ENCODE measurements around the gene LGALS7. TPM values are rescaled to one million over a fixed set of nuclear protein-coding genes. Genes with fewer than 3 reads are reported as not detected.

LGALS7 gene
- total RNA-seq, 2 donors from 2014 or later, result not detected

DNA sequence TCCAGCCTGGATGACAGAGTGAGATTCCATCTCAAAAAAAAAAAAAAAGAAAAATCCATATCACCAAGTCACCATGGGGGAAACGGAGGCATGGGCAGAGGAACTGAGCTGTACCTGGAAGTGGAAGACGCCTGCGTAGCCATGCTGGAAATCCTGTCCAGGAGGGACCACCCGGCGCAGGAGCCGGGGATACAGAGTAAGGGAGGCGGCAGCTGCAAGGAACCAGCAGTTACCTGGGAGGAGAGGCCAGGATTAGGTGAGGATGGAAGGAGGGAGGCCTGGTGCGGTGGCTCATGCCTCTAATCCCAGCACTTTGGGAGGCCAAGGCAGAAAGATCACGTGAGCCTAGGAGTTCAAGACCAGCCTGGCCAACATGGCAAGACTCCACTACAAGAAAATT, 31.0 kb downstream of the LGALS7 start:
- Histone ChIP-seq H3K9ac (ENCODE audit: low read depth in 2 of 2, low read length in 2 of 2) (no peak overlapping the region), H3K27me3 (no peaks in the 10 kb centered on the region), H3K9me3 (no peaks in the 10 kb centered on the region), H3K4me1 (no peaks in the 10 kb centered on the region), H3K4me3 (no peak overlapping the region), H3K36me3 (no peaks in the 10 kb centered on the region), H3K27ac (no peak overlapping the region)
- TF ChIP-seq, protein P1, sequence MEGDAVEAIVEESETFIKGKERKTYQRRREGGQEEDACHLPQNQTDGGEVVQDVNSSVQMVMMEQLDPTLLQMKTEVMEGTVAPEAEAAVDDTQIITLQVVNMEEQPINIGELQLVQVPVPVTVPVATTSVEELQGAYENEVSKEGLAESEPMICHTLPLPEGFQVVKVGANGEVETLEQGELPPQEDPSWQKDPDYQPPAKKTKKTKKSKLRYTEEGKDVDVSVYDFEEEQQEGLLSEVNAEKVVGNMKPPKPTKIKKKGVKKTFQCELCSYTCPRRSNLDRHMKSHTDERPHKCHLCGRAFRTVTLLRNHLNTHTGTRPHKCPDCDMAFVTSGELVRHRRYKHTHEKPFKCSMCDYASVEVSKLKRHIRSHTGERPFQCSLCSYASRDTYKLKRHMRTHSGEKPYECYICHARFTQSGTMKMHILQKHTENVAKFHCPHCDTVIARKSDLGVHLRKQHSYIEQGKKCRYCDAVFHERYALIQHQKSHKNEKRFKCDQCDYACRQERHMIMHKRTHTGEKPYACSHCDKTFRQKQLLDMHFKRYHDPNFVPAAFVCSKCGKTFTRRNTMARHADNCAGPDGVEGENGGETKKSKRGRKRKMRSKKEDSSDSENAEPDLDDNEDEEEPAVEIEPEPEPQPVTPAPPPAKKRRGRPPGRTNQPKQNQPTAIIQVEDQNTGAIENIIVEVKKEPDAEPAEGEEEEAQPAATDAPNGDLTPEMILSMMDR (IDR thresholded peaks at IDR 0.05), result no peak
- intact Hi-C loops (cut with DNase I), result no loop called here
- DNase-seq, result no peak

DNA sequence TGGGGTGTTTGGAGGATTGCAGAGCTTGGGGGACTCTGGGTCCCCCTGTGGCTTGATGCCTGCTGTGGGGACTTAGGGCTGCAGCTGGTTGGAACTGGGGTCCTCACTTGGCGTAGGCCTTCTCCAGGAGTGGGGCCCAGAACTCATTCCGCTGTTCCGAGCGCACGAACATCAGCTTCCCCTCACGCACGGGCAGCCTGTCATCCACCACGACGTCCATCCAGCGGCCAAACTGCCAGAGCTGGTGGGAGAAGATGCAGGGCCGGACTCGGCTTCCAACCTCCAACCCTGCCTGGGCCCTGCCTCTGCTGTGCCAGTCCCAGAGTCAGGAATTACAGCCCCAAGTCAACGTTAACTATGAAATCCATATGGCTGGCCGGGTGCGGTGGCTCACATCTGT, 31.6 kb downstream of the LGALS7 start:
- H3K9me3 ChIP-seq, result no peaks in the 10 kb centered on the region
- TF ChIP-seq, protein P1 (IDR thresholded peaks at IDR 0.05), result no peak
- no peak overlapping the region for H3K27ac ChIP-seq
- no peaks in the 10 kb centered on the region for H3K27me3 ChIP-seq
- no peak overlapping the region for H3K4me3 ChIP-seq
- no peaks in the 10 kb centered on the region for H3K36me3 ChIP-seq
- H3K4me1 ChIP-seq, result no peaks in the 10 kb centered on the region
- intact Hi-C loops (cut with DNase I), result no loop called here
- no peak for DNase-seq
- H3K9ac ChIP-seq (ENCODE audit: low read depth in 2 of 2, low read length in 2 of 2), result no peak overlapping the region

DNA sequence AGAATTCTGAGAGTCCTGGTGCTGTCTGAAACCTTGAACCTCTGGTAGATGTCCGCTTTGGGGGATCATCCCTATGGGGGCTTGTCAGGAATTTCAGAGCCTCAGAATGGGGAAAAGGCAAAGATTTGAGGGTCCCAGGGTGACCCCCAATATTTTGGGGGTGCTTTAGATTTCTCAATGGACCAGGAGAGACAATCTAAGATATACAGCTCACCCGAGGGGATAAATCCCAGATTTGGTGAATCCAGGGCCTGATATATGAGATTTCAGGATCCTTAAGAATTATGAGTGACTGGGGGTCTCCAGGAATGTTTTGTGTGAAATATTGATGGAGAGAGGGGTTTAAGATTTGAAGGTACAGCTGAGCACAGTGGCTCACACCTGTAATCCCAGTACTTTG, 32.4 kb downstream of the LGALS7 start:
- no peaks in the 10 kb centered on the region for H3K4me1 ChIP-seq
- H3K9me3 ChIP-seq, result no peaks in the 10 kb centered on the region
- H3K36me3 ChIP-seq, result no peaks in the 10 kb centered on the region
- H3K27ac ChIP-seq, result no peak overlapping the region
- no peak for DNase-seq
- TF ChIP-seq, protein P1 (IDR thresholded peaks at IDR 0.05), result no peak
- no peaks in the 10 kb centered on the region for H3K27me3 ChIP-seq
- H3K4me3 ChIP-seq, result no peak overlapping the region
- intact Hi-C loops (cut with DNase I), result no loop called here
- H3K9ac ChIP-seq (ENCODE audit: low read depth in 2 of 2, low read length in 2 of 2), result no peak overlapping the region

DNA sequence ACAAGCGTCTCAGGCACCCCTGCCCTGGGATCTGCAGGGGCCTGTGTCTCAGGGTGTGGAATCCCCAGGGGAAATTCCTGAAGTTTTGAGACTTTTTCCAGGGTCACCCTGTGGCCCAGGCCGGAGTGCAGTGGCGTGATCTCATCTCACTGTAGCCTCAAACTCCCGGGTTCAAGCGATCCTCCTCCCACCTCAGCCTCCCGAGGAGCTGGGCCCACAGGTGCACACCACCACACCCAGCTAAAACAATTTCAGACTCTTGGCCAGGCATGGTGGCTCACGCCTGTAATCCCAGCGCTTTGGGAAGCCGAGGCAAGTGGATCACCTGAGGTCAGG, 33.1 kb downstream of the LGALS7 start:
- Histone ChIP-seq H3K27ac (no peak overlapping the region), H3K4me1 (no peaks in the 10 kb centered on the region), H3K9me3 (no peaks in the 10 kb centered on the region), H3K9ac (ENCODE audit: low read depth in 2 of 2, low read length in 2 of 2) (no peak overlapping the region), H3K4me3 (no peak overlapping the region), H3K27me3 (no peaks in the 10 kb centered on the region), H3K36me3 (no peaks in the 10 kb centered on the region)
- TF ChIP-seq, protein P1 (IDR thresholded peaks at IDR 0.05), result no peak
- intact Hi-C loops (cut with DNase I), result no loop called here
- DNase-seq, result no peak

DNA sequence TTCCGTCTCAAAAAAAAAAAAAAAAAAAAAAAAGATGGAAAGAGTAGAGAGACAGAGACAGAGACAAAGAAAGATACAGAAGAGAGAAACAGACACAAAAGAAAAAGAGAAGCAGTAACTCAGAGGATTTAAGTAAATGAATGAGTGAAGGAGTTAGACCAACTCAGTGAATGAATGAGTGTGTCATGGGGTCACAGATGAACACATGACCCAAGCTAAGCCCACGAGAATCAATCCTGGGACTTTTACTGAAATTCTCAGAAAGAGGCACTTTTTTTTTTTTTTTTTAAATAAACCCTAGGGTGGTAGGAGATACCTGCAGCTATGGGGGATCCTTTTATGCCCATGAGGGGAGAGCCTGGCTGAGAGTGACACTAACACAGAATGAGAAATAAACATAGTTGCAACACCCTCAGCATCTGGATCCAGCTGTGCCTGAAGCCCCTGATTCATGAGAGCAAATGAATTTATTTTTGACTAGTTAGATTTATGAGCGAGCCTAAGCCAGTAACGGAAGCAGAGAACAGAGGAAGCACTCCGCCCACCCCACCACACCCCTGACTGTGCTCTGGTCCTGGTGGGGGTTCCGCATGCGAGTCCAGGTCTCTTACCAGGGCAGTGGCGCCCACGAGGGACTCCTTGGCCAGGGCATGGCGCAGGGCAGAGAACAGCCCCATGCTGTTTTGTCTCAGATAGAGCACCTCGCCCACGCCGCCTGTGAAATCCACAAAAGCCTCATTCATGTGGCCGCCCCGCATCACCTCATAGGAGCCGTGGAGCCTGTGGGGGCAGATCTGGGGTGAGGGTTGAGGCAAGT, 33.7 kb downstream of the LGALS7 start:
- Histone ChIP-seq H3K27ac (no peak overlapping the region), H3K27me3 (no peaks in the 10 kb centered on the region), H3K9ac (ENCODE audit: low read depth in 2 of 2, low read length in 2 of 2) (no peak overlapping the region), H3K4me1 (no peaks in the 10 kb centered on the region), H3K36me3 (no peaks in the 10 kb centered on the region), H3K4me3 (no peak overlapping the region), H3K9me3 (no peaks in the 10 kb centered on the region)
- no peak for DNase-seq
- TF ChIP-seq, protein P1 (IDR thresholded peaks at IDR 0.05), result no peak
- intact Hi-C loops (cut with DNase I), result no loop called here

Measured in colonic mucosa (tissue), 4 donors.